Colonic mucosa (tissue), 4 donors: Measurements from ENCODE around the gene RPS29. TPM values are rescaled to one million over a fixed set of nuclear protein-coding genes. Genes with fewer than 3 reads are reported as not detected.

Experiments
- DNase-seq: peaks from one replicate; pipeline ENCODE4 v3.0.0-alpha.2; 2020
- H3K27ac ChIP-seq: fragments of 200-600 bp; one replicate; pipeline ENCODE4 v1.8.0; 2021
- H3K27me3 ChIP-seq: fragments of 200-600 bp; one replicate; pipeline ENCODE4 v1.8.0; 2021
- H3K36me3 ChIP-seq: fragments of 200-600 bp; one replicate; pipeline ENCODE4 v1.8.0; 2021
- H3K4me1 ChIP-seq: fragments of 200-600 bp; one replicate; pipeline ENCODE4 v1.8.0; 2021; ENCODE audit warnings: mild to moderate bottlenecking
- H3K4me3 ChIP-seq: fragments of 200-600 bp; one replicate; pipeline ENCODE4 v1.8.0; 2021
- H3K9ac ChIP-seq, 2 donors: one replicate each; pipeline ENCODE4 v1.7.0; 2013; ENCODE audit warnings: control low read depth in 2 of 2, low read depth in 2 of 2, low read length in 2 of 2
- H3K9me3 ChIP-seq: fragments of 200-600 bp; one replicate; pipeline ENCODE4 v1.8.0; 2021
- intact Hi-C: fragments of 100-400 bp; cut with DNase I; formaldehyde crosslinking; loops from one replicate; pipeline ENCODE4 v1.14.1; 2022
- total RNA-seq, 2 donors: library from RNA; stranded (reverse); fragmentation: NEBNext Ultra II Directional in 1 of 2; extraction: Animal tissue kit (Norgen Biotek cat#: 25700) in 1 of 2; gene quantifications; one replicate each; pipeline ENCODE4 v1.2.1, GENCODE V29; 2021
- TF ChIP-seq, protein P1 (sequence below): fragments of 200-600 bp; IDR thresholded peaks from one replicate; pipeline ENCODE4 v1.8.0; 2022; ENCODE audit warnings: antibody characterized with exemption, mild to moderate bottlenecking
- donor health status: healthy.
- donor health status: DM: no; HTN: no; CAD: no.
- donor health status: DM: no; HTN: no; CAD: no.

The RPS29 gene
- total RNA-seq, 2 donors from 2014 or later, result 1,421 to 1,478 TPM

GRCh38 chr14:49582113-49582977 lies 3.8 kb downstream of the RPS29 start:
- no peak for DNase-seq
- intact Hi-C loops, result no loop called here
- Histone ChIP-seq H3K4me1 (no peaks in the 10 kb centered on the region), H3K9me3 (no peaks in the 10 kb centered on the region), H3K9ac (no peak overlapping the region), H3K36me3 (peaks cover 4% of the 10 kb centered on the region), H3K4me3 (no peak overlapping the region), H3K27me3 (no peaks in the 10 kb centered on the region), H3K27ac (no peak overlapping the region)
- TF ChIP-seq, protein P1, sequence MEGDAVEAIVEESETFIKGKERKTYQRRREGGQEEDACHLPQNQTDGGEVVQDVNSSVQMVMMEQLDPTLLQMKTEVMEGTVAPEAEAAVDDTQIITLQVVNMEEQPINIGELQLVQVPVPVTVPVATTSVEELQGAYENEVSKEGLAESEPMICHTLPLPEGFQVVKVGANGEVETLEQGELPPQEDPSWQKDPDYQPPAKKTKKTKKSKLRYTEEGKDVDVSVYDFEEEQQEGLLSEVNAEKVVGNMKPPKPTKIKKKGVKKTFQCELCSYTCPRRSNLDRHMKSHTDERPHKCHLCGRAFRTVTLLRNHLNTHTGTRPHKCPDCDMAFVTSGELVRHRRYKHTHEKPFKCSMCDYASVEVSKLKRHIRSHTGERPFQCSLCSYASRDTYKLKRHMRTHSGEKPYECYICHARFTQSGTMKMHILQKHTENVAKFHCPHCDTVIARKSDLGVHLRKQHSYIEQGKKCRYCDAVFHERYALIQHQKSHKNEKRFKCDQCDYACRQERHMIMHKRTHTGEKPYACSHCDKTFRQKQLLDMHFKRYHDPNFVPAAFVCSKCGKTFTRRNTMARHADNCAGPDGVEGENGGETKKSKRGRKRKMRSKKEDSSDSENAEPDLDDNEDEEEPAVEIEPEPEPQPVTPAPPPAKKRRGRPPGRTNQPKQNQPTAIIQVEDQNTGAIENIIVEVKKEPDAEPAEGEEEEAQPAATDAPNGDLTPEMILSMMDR, result no peak

DNA sequence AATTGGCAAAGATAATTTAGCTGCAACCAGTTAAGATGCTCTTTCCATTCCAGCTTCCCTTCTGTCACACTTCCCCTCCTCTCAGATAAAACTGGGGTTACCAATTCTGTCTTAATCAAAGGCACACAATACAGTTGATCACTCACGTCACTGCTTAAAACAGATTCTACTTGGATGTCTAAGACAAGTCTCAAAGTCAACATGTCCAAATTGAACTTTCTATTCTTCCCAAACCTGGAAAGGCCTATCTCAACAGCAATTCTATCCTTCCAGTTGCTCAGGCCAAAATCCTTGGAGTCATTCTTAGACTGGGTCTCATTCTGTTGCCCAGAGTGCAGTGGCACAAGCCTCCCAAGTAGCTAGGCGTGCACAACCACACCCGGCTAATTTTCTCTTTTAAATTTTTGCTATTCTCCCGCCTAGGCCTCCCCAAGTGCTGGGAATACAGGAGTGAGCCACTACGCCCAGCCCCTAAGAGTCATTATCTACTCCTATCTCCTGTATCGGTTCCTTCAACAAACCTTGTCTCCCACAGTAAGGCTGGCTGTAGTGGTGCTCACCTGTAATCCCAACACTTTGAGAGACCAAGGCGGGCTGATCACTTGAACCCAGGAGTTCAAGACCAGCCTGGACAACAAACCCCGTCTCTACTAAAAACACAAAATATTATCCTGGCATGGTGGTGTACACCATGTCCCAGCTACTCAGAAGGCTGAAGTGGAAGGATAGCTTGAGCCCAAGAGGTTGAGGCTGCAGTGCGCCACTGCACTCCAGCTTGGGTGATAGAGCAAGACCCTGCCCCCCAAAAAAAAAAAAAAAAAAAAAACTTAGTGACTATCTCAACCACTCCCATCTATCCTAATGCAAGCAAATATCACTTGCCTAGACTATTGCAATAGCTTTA lies 4.7 kb downstream of the RPS29 start:
- Histone ChIP-seq H3K4me1 (no peaks in the 10 kb centered on the region), H3K27me3 (no peaks in the 10 kb centered on the region), H3K9me3 (no peaks in the 10 kb centered on the region), H3K4me3 (no peak overlapping the region), H3K36me3 (peaks cover 4% of the 10 kb centered on the region), H3K9ac (no peak overlapping the region), H3K27ac (no peak overlapping the region)
- TF ChIP-seq, protein P1, result no peak
- no peak for DNase-seq
- intact Hi-C loops, result no loop called here

GRCh38 chr14:49579841-49580240 lies 6.3 kb downstream of the RPS29 start:
- Histone ChIP-seq H3K4me3 (no peak overlapping the region), H3K27ac (no peak overlapping the region), H3K27me3 (no peaks in the 10 kb centered on the region), H3K36me3 (peaks cover 4% of the 10 kb centered on the region), H3K9ac (no peak overlapping the region), H3K9me3 (no peaks in the 10 kb centered on the region), H3K4me1 (no peaks in the 10 kb centered on the region)
- TF ChIP-seq, protein P1, result no peak
- no peak for DNase-seq
- intact Hi-C loops, result no loop called here

- Histone ChIP-seq H3K4me1 (no peaks in the 10 kb centered on the region), H3K27me3 (no peaks in the 10 kb centered on the region), H3K9ac (no peak overlapping the region), H3K36me3 (peaks cover 4% of the 10 kb centered on the region), H3K9me3 (no peaks in the 10 kb centered on the region), H3K4me3 (no peak overlapping the region), H3K27ac (no peak overlapping the region)
- no peak for DNase-seq
- intact Hi-C loops, result no loop called here
- TF ChIP-seq, protein P1, result no peak
Observed at GRCh38 chr14:49578141-49578540, 8.0 kb downstream of the RPS29 start.

GRCh38 chr14:49574038-49574437 lies 12.1 kb downstream of the RPS29 start:
- Histone ChIP-seq H3K4me1 (no peaks in the 10 kb centered on the region), H3K36me3 (peaks cover 4% of the 10 kb centered on the region), H3K27me3 (no peaks in the 10 kb centered on the region), H3K27ac (no peak overlapping the region), H3K4me3 (no peak overlapping the region), H3K9ac (no peak overlapping the region), H3K9me3 (no peaks in the 10 kb centered on the region)
- intact Hi-C loops, result no loop called here
- no peak for DNase-seq
- TF ChIP-seq, protein P1, result no peak
